NB4 (cell line): ENCODE data around the gene PCDH12.

Experiments used
- MYC ChIP-seq: IDR thresholded peaks from 2 replicates; pipeline ENCODE4 v1.6.1; 2011; ENCODE audit warnings: low read depth, low read length
- POLR2A ChIP-seq: IDR thresholded peaks from 2 replicates; pipeline ENCODE4 v1.6.1; 2011; ENCODE audit warnings: mild to moderate bottlenecking; ENCODE audit not compliant: insufficient read length; ENCODE audit errors: extremely low read depth
- TF ChIP-seq, protein P1 (sequence below): IDR thresholded peaks from one replicate; pipeline ENCODE4 v1.5.1; 2012; ENCODE audit warnings: low read depth, low read length
- TF ChIP-seq, protein P2 (sequence below): IDR thresholded peaks from 2 replicates; pipeline ENCODE4 v1.6.1; 2011; ENCODE audit warnings: low read depth, low read length

DNA sequence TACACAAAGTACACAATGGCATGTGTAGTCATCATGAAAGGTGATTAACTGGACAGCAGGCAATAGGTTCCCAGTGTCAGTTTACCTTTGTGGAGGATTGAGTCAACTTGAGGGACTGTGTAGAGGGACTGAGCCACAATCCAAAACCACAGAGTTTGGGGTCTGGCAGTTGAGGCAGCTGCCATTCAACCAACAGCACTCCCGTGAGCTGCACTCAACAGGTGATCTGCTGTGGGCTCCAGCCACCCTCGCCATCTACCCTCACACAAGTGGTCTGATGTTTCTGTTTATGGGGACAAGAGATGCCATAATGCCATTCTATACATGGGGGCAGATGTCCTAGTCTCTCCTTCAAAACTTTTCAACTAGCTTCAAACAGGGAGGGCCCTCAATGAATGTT lies 37.2 kb downstream of the PCDH12 start:
- TF ChIP-seq, protein P1, sequence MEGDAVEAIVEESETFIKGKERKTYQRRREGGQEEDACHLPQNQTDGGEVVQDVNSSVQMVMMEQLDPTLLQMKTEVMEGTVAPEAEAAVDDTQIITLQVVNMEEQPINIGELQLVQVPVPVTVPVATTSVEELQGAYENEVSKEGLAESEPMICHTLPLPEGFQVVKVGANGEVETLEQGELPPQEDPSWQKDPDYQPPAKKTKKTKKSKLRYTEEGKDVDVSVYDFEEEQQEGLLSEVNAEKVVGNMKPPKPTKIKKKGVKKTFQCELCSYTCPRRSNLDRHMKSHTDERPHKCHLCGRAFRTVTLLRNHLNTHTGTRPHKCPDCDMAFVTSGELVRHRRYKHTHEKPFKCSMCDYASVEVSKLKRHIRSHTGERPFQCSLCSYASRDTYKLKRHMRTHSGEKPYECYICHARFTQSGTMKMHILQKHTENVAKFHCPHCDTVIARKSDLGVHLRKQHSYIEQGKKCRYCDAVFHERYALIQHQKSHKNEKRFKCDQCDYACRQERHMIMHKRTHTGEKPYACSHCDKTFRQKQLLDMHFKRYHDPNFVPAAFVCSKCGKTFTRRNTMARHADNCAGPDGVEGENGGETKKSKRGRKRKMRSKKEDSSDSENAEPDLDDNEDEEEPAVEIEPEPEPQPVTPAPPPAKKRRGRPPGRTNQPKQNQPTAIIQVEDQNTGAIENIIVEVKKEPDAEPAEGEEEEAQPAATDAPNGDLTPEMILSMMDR, result no peak
- no peak for TF ChIP-seq POLR2A
- TF ChIP-seq, protein P2, sequence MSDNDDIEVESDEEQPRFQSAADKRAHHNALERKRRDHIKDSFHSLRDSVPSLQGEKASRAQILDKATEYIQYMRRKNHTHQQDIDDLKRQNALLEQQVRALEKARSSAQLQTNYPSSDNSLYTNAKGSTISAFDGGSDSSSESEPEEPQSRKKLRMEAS, result no peak
- TF ChIP-seq MYC, result no peak
